GM19193 (cell line): ENCODE results near the gene ACAP2.

Experiments
- POLR2A ChIP-seq: IDR thresholded peaks from 4 replicates; pipeline ENCODE4 v1.6.1; 2011; ENCODE audit not compliant: insufficient read depth, insufficient read length; ENCODE audit errors: extremely low read depth

Gene ACAP2

DNA sequence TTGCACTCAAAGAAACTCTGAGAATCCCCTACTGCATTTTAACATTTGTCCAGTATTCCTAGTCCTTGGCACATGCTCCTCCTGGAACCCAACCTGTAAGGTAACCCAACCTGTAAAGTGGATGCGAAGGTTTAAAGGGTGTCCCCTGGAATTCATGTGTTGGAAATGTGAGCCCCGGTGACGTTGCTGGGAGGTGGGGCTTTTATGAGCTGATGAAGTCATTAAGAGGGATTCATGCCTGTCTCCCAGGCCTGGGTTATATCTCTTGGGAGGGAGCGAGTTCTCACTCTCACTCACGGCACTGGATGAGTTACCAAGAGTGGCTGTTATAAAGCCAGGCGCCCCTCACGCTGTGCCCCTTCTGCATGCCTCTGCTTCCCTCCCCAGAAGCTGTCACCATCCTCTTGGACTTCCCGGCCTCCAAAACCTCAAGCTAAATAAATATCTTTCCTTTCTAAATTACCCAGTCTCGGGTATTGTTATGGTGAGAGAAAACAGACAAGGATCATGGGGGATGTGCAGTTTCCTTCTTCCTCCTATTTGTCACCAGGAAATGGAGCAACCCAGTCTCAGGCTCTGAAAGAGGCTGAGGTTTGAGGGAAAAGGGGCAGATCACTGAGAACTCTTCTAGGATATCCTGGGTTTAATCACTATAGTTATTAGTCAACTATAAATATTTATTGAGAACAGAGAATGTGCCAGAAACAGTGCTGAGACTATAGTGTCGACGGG lies 179.5 kb downstream of the ACAP2 start:
- no peak for TF ChIP-seq POLR2A

DNA sequence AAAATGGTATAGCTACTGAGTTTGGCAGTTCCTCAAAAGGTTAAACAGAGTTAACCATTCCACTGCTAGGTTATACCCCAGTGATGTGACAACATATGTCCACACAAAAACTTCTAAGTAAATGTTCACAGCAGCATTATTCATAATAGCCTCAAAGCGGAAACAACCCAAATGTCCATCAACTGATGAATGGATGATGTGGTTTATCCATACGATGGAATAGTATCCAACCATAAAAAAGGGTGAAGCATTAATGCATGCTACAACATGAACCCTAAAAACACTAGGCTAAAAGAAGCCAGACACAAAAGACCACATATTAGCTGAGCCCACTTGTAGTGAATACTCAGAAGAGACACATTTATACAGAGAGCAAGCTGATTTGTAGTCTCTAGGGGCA lies 180.9 kb downstream of the ACAP2 start:
- no peak for TF ChIP-seq POLR2A

DNA sequence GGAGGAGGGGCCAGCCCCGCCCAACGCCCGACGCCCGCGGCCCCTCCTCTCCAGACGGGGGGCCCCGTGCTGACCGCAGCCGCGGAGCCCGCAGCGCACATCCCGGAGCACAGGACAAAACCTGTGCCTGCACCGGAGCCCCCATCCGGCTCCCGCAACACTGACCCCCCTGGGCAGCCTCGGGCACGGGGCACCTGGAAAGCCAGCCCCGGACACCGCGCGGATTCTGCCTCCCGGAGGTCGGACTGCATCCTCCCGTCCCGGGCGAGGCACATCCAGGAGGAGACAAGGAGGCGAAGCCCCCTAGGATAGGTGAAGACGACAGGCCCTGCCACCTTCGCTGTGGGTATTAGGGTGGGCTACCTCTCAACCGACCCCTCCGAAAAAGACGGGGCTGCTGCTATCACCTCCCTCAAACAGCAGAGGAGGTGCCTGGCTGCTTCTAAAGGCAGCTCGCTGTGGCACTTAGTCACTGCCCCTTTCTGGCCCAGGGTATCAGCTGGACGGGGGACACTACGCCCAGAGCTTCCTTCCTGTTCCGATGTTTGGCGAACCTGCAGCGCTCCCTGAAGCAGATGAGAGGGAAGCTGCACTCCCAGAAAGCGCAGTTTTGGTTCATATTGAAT lies 182.4 kb downstream of the ACAP2 start:
- TF ChIP-seq POLR2A: no peak

DNA sequence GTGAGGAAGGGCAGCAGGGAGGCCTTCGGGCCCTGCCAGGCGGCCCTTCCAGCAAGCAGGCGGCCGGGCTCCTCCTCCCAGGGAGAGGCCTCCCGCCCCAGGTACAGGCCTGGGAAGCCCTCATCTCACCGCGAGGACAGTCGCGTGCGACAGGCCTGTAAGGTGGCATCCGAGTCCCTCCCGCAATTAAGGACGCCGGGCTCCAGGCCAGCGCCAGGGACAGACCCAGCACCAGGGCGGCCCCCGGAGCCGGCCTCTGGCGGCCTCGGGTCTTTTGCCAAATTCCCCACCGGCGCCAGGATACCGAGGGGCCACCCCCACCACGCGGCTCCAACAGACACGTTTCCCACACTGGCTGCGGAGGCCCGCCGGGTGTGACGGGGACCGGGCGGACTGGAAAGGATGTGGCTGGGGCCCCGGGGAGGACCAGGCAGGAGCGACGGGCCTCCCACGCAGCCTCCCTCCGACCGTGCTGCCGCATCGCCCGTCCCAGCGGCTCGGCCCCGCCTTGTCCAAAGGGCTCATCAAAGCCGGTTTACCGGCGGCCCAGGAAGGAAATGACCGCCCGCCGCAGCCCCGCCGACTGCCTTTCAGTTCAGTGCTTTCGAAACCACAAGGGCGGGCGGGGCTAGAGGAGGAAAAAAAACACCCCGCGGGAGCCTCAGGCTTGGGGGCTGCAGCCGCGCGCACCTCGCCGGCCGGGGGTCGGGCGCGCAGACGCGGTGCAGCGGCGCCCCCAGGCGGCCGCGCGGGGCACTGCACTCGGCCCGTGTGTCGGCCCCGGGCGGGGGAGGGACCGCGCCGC lies 183.1 kb downstream of the ACAP2 start:
- peak; percentile 68 for TF ChIP-seq POLR2A

DNA sequence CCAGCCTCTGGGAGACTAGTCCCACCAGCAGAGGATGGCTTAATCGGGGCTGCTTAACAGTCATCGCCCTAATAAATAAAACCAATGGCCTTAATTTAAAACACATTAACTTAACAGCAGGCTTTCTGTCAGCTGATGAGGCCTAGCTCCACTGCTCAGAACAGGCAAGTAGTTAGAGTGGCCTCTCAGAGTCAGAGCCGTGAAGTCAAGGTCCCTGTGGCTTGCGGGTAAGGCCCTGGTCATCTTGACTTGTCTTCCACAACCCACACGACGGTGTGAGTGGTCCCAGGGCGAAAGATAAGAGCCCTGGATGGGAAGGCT lies 183.7 kb downstream of the ACAP2 start:
- no peak for TF ChIP-seq POLR2A

DNA sequence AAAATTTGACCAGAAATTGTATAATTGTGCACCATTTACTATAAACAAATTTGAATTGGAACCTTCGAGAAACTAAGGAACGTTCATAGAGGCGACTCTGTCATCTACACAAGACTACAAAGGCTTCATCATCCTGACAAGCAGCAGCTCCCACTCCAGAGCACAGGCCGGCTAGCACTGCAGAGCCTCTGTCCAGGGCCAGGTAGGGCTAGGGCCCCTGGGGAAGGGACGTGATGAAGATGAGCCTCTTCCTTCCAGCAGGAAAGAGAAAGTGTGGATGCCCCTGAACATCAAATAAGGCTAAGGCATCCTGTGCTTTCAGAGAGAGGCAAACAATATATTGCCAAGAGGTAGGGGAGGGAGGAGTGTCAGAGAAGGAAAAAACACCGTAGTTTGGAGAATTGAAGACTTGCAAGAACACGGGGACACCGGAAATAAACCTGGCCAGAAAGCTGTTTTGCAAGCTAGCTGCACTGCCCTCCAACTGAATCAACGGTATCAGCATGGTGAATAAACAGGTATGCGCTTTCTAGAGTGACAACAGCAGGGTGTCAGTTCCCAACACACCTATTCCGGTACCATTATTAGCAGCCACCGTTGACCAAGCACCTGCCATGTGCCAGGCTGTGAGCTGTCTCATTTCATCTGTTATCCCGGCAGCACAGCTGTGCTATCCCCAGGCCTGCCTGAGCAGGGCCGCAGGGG lies 184.2 kb downstream of the ACAP2 start:
- no peak for TF ChIP-seq POLR2A

DNA sequence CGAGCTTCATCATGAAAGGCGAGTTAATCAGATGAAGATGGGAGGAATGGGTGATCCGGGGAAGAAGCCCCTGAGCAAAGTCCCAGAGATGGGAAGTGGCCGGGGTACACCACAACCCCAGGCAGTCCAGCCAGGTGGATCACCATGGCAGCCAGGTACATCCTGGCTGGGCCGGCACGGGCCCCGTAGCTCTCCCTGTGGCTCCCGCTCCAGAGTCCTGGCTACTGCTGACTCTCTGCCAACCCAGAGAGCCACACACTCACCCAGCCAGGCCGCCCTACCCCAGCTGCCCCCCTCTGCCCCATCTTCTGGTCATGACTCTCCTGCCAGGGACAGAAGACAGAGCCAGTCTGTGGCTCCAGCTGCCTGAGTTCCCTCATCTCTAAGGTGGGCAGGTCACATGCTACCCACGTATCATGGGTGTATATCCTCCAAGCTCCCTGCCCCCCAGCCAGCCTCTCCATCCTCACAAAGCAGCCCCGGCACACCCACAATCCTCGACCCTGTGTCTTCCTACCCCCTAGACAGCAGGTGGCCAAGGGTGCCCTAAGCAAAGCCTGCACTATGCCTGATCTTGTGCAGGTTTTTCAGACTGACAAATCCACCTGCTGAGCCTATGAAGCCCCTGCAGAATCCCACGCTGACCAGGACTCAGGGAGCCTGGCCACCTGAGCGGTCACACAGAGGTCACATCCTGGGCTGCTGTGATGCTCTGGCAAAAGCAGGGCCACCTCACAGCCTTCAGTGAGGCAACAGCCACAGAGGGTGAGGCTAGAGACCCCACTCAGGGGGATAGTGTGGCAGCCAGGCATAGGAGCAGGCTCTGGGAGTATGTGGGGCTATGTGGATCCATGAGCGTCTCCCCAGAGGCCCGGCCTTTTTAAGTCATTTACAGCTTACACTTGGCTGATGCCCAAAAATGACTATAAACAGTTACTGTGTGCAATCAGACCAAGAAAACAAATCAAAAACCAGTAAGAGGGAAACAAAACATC lies 185.1 kb downstream of the ACAP2 start:
- no peak for TF ChIP-seq POLR2A

DNA sequence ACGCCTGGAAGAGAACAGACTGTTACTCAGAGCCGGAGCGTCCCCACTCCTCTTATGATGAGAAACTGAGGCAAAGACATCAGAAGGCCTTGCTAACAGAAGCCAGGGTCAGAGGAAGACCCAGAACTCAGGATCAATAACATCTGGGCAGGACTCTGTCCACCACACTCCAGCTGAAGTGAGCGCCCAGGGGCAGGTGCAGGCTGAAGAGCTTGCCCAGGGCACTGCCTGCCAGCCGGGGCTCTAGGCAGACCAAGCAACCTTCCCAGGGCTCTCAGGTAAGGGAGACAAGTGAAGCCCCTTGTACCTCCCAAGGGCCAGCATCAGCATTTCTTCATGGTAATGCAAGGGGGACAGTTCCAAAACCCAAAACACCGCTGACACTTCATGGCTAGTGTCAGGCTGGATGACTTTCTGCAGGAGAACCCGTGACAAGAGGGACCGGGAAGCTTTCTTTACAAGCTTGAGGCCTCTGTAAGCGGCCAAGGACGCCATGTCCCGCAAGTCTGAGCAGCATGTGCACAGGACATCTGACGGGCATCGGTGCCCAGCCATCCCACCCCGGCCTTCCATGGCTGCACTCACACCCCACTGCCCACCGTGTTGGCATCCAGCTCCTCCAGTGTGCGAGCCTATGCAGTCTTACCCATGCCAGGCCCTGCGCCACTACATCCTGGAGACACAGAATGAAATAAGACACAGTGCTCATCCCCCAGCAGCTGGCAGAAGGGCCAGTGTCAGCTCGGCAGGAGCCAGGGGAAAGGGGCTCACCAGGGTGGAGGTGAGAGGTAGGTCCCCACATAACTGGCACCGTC lies 186.0 kb downstream of the ACAP2 start:
- TF ChIP-seq POLR2A: no peak

DNA sequence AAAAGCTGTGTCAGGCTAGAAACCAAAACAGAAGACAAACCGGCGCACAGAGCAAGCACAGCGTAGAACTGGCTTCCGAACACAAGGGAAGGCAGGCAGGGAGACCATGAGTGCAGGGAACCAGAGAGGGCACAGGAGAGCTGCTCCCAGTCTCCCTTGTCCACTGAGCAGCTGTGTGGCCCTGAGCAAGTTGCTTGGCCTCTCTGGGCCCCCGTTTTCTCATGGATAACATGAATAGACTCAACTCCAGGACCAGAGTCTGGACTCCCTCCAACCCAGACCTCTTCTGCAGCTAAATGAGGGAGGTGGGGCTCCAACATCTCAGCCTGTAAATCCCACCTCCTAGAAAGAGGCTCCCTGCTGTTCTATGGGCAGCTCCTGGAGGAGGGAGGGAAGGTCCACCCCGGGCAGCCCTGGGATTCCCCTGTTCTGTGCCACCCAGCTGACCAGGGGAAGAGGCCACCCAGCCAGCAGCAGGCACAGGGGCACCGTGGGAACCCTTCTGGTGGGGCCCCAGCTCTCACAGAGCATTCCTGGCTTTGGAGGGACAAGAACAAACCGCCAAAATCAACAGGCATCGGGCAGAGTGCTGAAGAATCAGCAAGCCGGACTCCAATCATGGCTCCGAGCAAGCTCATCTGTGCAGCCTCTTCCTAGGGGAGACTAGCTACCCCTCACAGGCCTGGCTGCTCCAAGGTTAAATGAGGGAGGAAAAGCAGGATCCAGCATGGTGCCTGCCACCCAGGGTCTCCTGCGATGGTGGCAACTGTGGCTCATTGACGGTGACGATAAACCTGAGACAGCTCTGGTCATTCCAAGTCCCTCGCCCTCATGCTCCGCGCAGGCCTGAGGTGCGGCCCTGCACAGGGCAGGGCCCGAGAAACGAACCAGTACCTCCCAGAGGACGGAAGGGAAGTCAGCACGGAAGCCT lies 187.0 kb downstream of the ACAP2 start:
- TF ChIP-seq POLR2A: no peak

DNA sequence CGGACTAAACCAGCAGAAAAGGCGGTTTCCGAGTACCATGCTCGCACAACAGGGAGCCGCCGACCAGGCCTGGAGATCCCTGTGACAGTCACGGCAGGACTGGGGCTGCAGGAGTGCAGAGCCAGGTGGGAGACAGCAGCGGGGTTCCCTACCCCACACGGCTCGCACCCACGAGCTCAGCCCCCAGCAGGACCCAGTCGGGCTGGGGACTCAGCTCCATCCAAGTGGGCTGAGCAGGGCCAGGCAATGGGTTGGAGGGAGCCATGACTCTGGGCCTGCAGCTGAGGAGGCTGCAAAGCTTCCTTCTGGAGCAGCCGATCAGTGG lies 187.7 kb downstream of the ACAP2 start:
- no peak for TF ChIP-seq POLR2A

DNA sequence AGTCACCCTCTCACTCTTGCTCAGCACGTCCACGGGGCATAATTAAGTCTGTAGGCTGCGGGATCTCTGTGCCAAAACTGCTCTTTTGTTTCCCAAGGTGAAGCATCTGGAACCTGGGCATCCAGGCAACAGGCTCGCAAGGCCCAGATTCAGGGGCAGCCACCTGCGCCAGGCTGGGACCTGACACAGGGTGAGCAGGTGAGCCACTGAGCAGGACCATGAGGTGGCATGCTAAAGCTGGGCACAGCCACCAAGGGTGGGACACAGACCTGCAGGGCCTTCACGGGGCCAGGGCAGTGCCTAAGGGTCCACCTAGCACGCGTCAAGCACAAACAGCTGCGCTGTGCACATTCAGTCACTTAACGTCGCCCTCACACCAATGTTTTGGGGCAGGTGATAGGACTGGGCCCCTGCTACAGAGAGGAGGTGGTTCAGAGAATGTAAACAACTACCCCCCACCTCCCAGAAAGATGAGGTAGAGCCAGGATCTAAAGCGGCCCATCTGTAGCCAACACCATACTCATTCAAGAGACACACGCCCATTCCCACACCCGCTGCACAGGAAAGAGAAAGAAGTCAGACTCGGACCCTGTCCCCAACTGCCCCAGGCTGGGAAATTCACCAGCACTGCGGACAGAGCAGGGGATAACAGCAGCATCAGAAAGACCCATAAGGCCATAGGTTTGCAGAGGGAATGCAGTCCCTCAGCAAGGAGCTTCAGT lies 188.2 kb downstream of the ACAP2 start:
- no peak for TF ChIP-seq POLR2A

DNA sequence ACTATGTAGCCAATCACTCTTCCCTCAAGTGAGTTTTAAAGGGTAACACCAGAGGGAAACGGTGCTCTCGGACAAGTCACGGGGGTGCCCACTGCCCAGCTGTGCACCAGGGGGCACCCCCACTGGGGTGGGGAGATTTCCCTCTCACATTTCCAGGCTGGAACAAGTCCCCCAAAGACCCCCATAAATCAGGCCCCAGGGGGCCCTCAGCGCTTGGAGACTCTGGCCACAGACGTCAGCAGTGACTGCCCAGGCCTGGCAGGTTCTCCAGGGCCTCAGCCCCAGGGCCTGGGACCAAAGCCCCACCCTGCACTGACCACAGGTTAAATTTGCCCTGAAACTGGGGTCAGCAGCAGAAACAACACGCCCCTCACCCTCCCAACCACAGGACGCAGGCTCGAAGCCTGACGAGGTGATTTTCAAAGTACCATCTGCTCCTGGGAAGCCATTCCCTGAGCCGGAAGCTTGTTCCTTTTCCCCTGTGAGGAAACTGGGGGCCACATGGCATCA lies 188.8 kb downstream of the ACAP2 start:
- TF ChIP-seq POLR2A: no peak
